ENCODE results near the gene CCDC187. TPM values are rescaled to one million over a fixed set of nuclear protein-coding genes. Genes with fewer than 3 reads are reported as not detected.

CCDC187 gene
- total RNA-seq, 1 experiment from 2014 or later: not detected

- peaks cover 6% of the 10 kb centered on the region for H3K36me3 Mint-ChIP-seq (ENCODE audit: insufficient read depth, unreplicated experiment)
These were observed 37.3 kb upstream of the CCDC187 start for GRCh38 chr9:136341042-136341655.

DNA sequence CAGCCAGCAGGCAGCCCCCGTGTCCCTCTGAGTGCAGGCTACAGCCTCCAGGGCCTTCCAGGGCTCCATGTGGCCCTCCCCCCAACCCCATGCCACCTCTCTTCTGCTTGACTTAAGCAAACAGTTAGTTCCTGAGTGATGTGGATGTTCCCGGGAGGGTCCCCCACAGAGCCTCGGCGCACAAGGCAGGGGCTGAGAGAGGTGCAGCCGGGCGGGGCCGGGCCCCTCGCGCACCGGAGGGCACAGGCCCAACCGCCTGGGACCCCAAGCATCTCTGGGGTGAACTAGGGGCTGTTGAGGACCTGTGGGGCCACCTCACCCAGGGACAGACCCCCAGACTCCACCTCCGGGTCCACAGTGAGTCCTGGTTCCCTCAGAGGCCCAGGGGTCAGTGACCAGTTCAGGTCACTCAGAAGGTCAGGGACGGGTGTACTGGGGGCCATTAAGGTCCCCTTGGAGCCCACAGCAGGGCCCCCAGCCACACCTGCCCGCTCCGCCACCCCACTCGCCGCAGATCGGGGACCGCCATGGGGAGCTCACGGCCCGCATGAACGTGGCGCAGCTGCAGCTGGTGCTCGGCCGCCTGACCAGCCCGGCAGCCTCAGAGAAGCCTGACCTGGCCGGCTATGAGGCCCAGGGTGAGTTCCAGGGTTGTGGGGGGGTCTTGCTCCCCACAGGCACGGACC lies 36.6 kb upstream of the CCDC187 start:
- no TSS peak for BruUV-seq (replicated peaks)
- POLR2A ChIA-PET: no interaction called here
- CTCF ChIA-PET: interaction anchor here (0.6 to 1.1 kb wide), 5 partner anchors 15 to 144 kb away, joined by 3 to 4 read pairs (median 3); no protein-coding TSS in a partner anchor

More at GRCh38 chr9:136341042-136341655, 37.3 kb upstream of the CCDC187 start:
- no peak overlapping the region for H3K27ac Mint-ChIP-seq (ENCODE audit: low read depth, unreplicated experiment)
- CTCF ChIA-PET: interaction anchor here (0.6 to 0.7 kb wide), 3 partner anchors 14 to 86 kb away, joined by 3 to 4 read pairs (median 3); no protein-coding TSS in a partner anchor
- BruUV-seq (replicated peaks): no TSS peak
- no peak for DNase-seq (ENCODE audit: unreplicated experiment)
- intact Hi-C loops (cut with micrococcal nuclease): no loop called here
- H3K27me3 Mint-ChIP-seq (ENCODE audit: insufficient read depth, unreplicated experiment): no peaks in the 10 kb centered on the region
- no peaks in the 10 kb centered on the region for H3K4me1 Mint-ChIP-seq (ENCODE audit: insufficient read depth, unreplicated experiment)
- no peak overlapping the region for H3K4me3 Mint-ChIP-seq (ENCODE audit: unreplicated experiment)
- no peak for TF ChIP-seq CTCF (IDR thresholded peaks at IDR 0.05; ENCODE audit: unreplicated experiment)
- no peaks in the 10 kb centered on the region for H3K9me3 Mint-ChIP-seq (ENCODE audit: unreplicated experiment)
- POLR2A ChIA-PET: no interaction called here

GRCh38 chr9:136339958-136340310 lies 36.0 kb upstream of the CCDC187 start:
- POLR2A ChIA-PET: no interaction called here
- H3K36me3 Mint-ChIP-seq (ENCODE audit: insufficient read depth, unreplicated experiment): peaks cover 6% of the 10 kb centered on the region

More for the DNA sequence above, 36.6 kb upstream of the CCDC187 start:
- Mint-ChIP-seq H3K4me3 (ENCODE audit: unreplicated experiment) (no peak overlapping the region), H3K27me3 (ENCODE audit: insufficient read depth, unreplicated experiment) (no peaks in the 10 kb centered on the region), H3K9me3 (ENCODE audit: unreplicated experiment) (no peaks in the 10 kb centered on the region), H3K27ac (ENCODE audit: low read depth, unreplicated experiment) (no peak overlapping the region), H3K4me1 (ENCODE audit: insufficient read depth, unreplicated experiment) (no peaks in the 10 kb centered on the region), H3K36me3 (ENCODE audit: insufficient read depth, unreplicated experiment) (peaks cover 6% of the 10 kb centered on the region)
- intact Hi-C loops (cut with micrococcal nuclease): no loop called here
- DNase-seq (ENCODE audit: unreplicated experiment): no peak
- TF ChIP-seq CTCF (IDR thresholded peaks at IDR 0.05; ENCODE audit: unreplicated experiment): no peak

More at GRCh38 chr9:136339958-136340310, 36.0 kb upstream of the CCDC187 start:
- no peaks in the 10 kb centered on the region for H3K4me1 Mint-ChIP-seq (ENCODE audit: insufficient read depth, unreplicated experiment)
- no TSS peak for BruUV-seq (replicated peaks)
- TF ChIP-seq CTCF (IDR thresholded peaks at IDR 0.05; ENCODE audit: unreplicated experiment): no peak
- intact Hi-C loops (cut with micrococcal nuclease): loop anchor here (1.0 to 5.0 kb wide), 3 partner anchors 23 to 302 kb away; partner anchors contain the start of genes DNLZ and SNAPC4
- no peak for DNase-seq (ENCODE audit: unreplicated experiment)
- CTCF ChIA-PET: interaction anchor here (0.6 to 1.1 kb wide), 8 partner anchors 14 to 342 kb away, joined by 3 to 4 read pairs (median 3); no protein-coding TSS in a partner anchor
- no peaks in the 10 kb centered on the region for H3K27me3 Mint-ChIP-seq (ENCODE audit: insufficient read depth, unreplicated experiment)
- H3K27ac Mint-ChIP-seq (ENCODE audit: low read depth, unreplicated experiment): no peak overlapping the region
- no peak overlapping the region for H3K4me3 Mint-ChIP-seq (ENCODE audit: unreplicated experiment)
- H3K9me3 Mint-ChIP-seq (ENCODE audit: unreplicated experiment): no peaks in the 10 kb centered on the region

Measured in MCF 10A (cell line).